Liver (tissue), 9 donors: ENCODE measurements around the gene RANBP17. TPM values are rescaled to one million over a fixed set of nuclear protein-coding genes. Genes with fewer than 3 reads are reported as not detected.
"Not testable (repeated sequence)": the region's sequence is repeated elsewhere in the genome, so short reads cannot be mapped to it uniquely, and the experiment has no call there.

Source experiments
- DNase-seq: peaks from one replicate; pipeline ENCODE4 v3.0.0-alpha.2; 2017; ENCODE audit warnings: low spot score
- H3K27ac ChIP-seq, 2 donors: one replicate each; pipeline ENCODE4 v1.7.0; 2013; ENCODE audit warnings: inconsistent platforms in 2 of 2, low read length in 2 of 2, control low read depth in 1 of 2, low read depth in 1 of 2, mild to moderate bottlenecking in 1 of 2
- H3K27me3 ChIP-seq, 4 donors: one replicate each; pipeline versions ENCODE4 v1.6.1 to v1.7.0; 2013; ENCODE audit warnings: low read length in 3 of 4, inconsistent platforms in 1 of 4, mild to moderate bottlenecking in 1 of 4, moderate library complexity in 1 of 4; ENCODE audit not compliant: control insufficient read depth in 4 of 4, insufficient read depth in 4 of 4
- H3K36me3 ChIP-seq, 4 donors: one replicate each; pipeline versions ENCODE4 v1.6.1 to v1.7.0; 2013; ENCODE audit warnings: low read length in 3 of 4, mild to moderate bottlenecking in 3 of 4, low read depth in 1 of 4, moderate library complexity in 1 of 4; ENCODE audit not compliant: control insufficient read depth in 4 of 4, insufficient read depth in 3 of 4
- H3K4me1 ChIP-seq, 4 donors: one replicate each; pipeline versions ENCODE4 v1.6.1 to v1.7.0; 2013; ENCODE audit warnings: low read length in 3 of 4, mild to moderate bottlenecking in 3 of 4, moderate library complexity in 1 of 4; ENCODE audit not compliant: control insufficient read depth in 4 of 4, insufficient read depth in 4 of 4
- H3K4me3 ChIP-seq, 3 donors: one replicate each; pipeline versions ENCODE4 v1.6.1 to v1.7.0; 2013; ENCODE audit warnings: low read length in 3 of 3, control low read depth in 1 of 3, low read depth in 1 of 3, mild to moderate bottlenecking in 1 of 3
- H3K9ac ChIP-seq, 2 donors: one replicate each; pipeline ENCODE4 v1.7.0; 2013; ENCODE audit warnings: low read length in 2 of 2, mild to moderate bottlenecking in 2 of 2, moderate library complexity in 2 of 2, control low read depth in 1 of 2, low read depth in 1 of 2
- H3K9me3 ChIP-seq, 4 donors: one replicate each; pipeline versions ENCODE4 v1.6.1 to v1.7.0; 2013; ENCODE audit warnings: low read length in 3 of 4; ENCODE audit not compliant: control insufficient read depth in 4 of 4
- FOXA1 ChIP-seq: IDR thresholded peaks from 2 replicates; pipeline ENCODE4 v1.6.1; 2016; ENCODE audit warnings: antibody characterized with exemption
- FOXA2 ChIP-seq: IDR thresholded peaks from 2 replicates; pipeline ENCODE4 v1.6.1; 2016; ENCODE audit warnings: antibody characterized with exemption
- GABPA ChIP-seq, 2 donors: IDR thresholded peaks in 1 of 2; conservative IDR thresholded peaks in 1 of 2; 2 replicates each; pipeline ENCODE4 v1.6.1; 2016; ENCODE audit warnings: antibody characterized with exemption in 2 of 2, mild to moderate bottlenecking in 1 of 2, moderate library complexity in 1 of 2
- HNF4A ChIP-seq, 2 donors: conservative IDR thresholded peaks; 2 replicates each; pipeline ENCODE4 v1.6.1; 2016; ENCODE audit warnings: antibody characterized with exemption in 2 of 2, mild to moderate bottlenecking in 2 of 2
- HNF4G ChIP-seq: IDR thresholded peaks from 2 replicates; pipeline ENCODE4 v1.6.1; 2016; ENCODE audit warnings: antibody characterized with exemption
- JUND ChIP-seq, 2 donors: IDR thresholded peaks; 2 replicates each; pipeline ENCODE4 v1.6.1; 2016; ENCODE audit warnings: antibody characterized with exemption in 2 of 2
- WGBS: extraction: QIAGEN DNeasy Blood & Tissue Kit; methylation state at CpG from one replicate; pipeline ENCODE4 v1.1.7; 2013; 5-methylcytosine and 5-hydroxymethylcytosine counted together
- polyA plus RNA-seq, 2 donors: library from polyadenylated mRNA; stranded (reverse) in 1 of 2; unstranded in 1 of 2; fragments of 200-250 nt in 1 of 2; fragments of >200 nt in 1 of 2; fragmentation: Nextera tagmentation in 1 of 2; extraction: Ambion mirVana in 1 of 2; gene quantifications; one replicate each; pipeline versions ENCODE4 v1.2.1 to v1.2.3, GENCODE V29; 2013 to 2015
- total RNA-seq, 2 donors: library from RNA; depleted of rRNA; stranded (reverse); fragments of >200 nt; gene quantifications; one replicate each; pipeline ENCODE4 v1.2.3, GENCODE V29; 2014
- TF ChIP-seq, protein P1 (sequence below): fragments of 150-350 bp; IDR thresholded peaks from 2 replicates; pipeline ENCODE4 v1.5.1; 2017; ENCODE audit warnings: improper control_type of control experiment, low read depth, low read length; ENCODE audit not compliant: missing input control
- TF ChIP-seq, protein P2 (sequence below): IDR thresholded peaks from 2 replicates; pipeline ENCODE4 v1.6.1; 2016; ENCODE audit warnings: antibody characterized with exemption
- TF ChIP-seq, protein P3 (sequence below): IDR thresholded peaks from 2 replicates; pipeline ENCODE4 v1.6.1; 2016; ENCODE audit warnings: antibody characterized with exemption
- donor health status: healthy.
- donor health status: healthy.
- donor health status: healthy.
- donor health status: healthy.
- donor health status: healthy.

Gene RANBP17
- total and polyA plus RNA-seq, 4 donors, result 0.83 to 10.8 (median 7.9) TPM

DNA sequence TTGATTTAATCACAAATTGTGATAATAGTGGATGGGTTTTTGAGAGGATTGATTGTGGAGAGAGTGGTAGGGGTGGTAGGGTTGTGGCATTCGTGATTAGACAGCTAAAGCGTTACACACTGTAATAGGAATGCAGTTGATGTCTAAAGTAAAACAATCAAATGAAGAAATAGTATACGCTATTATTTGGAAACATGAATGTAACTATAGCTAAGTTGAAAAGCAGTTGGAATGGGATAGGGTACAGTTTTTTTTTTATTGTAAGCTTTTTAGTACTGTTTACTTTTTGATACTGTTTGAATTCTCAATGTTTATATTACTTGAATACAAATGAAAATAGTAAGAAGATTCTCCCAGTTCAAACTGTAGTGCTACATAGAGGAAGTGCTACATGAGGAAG is 51.8 kb downstream of the RANBP17 start (continued):
- TF ChIP-seq GABPA (IDR thresholded peaks at IDR 0.05 in 1 of 2, conservative IDR thresholded peaks at IDR 0.05 in 1 of 2) (no peak), FOXA1 (no peak), FOXA2 (no peak)

DNA sequence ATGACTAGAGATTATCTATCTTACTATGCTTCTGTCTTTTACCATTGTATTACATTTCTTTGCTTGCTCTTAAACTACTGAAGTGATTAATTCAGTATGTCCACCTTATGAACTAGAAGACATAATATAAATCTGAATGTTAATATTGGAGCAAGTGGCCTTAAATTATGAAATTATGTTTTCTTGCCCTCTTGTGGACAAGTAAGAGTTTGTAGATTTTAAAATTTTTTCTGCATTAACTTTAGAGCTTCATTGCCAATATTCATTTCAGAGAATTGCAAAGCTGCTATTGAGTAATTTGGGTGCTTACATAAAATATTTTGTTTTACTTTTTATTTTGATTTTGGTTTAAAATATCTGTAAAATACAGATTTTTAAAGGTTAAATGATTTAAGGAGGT is 55.3 kb downstream of the RANBP17 start:
- no peak overlapping the region for H3K4me3 ChIP-seq
- no peaks in the 10 kb centered on the region for H3K9me3 ChIP-seq
- no peaks in the 10 kb centered on the region for H3K4me1 ChIP-seq
- H3K9ac ChIP-seq, result no peak overlapping the region
- H3K36me3 ChIP-seq, result no peaks in the 10 kb centered on the region
- no peak overlapping the region for H3K27ac ChIP-seq
- TF ChIP-seq, protein P1, sequence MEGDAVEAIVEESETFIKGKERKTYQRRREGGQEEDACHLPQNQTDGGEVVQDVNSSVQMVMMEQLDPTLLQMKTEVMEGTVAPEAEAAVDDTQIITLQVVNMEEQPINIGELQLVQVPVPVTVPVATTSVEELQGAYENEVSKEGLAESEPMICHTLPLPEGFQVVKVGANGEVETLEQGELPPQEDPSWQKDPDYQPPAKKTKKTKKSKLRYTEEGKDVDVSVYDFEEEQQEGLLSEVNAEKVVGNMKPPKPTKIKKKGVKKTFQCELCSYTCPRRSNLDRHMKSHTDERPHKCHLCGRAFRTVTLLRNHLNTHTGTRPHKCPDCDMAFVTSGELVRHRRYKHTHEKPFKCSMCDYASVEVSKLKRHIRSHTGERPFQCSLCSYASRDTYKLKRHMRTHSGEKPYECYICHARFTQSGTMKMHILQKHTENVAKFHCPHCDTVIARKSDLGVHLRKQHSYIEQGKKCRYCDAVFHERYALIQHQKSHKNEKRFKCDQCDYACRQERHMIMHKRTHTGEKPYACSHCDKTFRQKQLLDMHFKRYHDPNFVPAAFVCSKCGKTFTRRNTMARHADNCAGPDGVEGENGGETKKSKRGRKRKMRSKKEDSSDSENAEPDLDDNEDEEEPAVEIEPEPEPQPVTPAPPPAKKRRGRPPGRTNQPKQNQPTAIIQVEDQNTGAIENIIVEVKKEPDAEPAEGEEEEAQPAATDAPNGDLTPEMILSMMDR, result no peak
- TF ChIP-seq, protein P2, sequence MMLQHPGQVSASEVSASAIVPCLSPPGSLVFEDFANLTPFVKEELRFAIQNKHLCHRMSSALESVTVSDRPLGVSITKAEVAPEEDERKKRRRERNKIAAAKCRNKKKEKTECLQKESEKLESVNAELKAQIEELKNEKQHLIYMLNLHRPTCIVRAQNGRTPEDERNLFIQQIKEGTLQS, result no peak
- TF ChIP-seq HNF4G (no peak), HNF4A (conservative IDR thresholded peaks at IDR 0.05) (no peak), GABPA (IDR thresholded peaks at IDR 0.05 in 1 of 2, conservative IDR thresholded peaks at IDR 0.05 in 1 of 2) (no peak)
- H3K27me3 ChIP-seq, result no peaks in the 10 kb centered on the region
- DNase-seq, result no peak

DNA sequence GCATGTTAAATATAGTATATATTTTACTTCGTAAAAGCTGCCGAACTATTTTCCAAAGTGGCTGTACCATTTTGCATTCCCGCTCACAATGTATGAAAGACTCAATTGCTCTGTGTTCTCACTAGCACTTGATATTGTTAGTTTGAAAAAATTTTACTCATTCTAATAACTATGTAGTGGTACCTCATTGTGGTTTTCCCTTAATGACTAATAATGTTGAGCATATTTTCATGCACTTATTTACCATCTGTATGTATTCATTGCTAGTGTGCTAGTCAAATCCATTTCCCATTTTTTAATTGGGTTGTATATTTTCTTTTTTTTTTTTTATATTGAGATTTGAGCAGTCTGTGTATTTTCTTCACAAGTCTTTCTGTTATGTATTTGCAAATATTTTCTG is 58.4 kb downstream of the RANBP17 start:
- Histone ChIP-seq H3K9ac (no peak overlapping the region), H3K4me1 (no peaks in the 10 kb centered on the region), H3K9me3 (no peaks in the 10 kb centered on the region), H3K27ac (no peak overlapping the region), H3K4me3 (no peak overlapping the region), H3K36me3 (no peaks in the 10 kb centered on the region), H3K27me3 (no peaks in the 10 kb centered on the region)
- no peak for DNase-seq
- WGBS, result 97% methylated on average over 3 of the region's 3 CpGs
- TF ChIP-seq GABPA (IDR thresholded peaks at IDR 0.05 in 1 of 2, conservative IDR thresholded peaks at IDR 0.05 in 1 of 2) (no peak), FOXA1 (no peak), JUND (IDR thresholded peaks at IDR 0.05) (no peak), FOXA2 (no peak)
- TF ChIP-seq, protein P3, sequence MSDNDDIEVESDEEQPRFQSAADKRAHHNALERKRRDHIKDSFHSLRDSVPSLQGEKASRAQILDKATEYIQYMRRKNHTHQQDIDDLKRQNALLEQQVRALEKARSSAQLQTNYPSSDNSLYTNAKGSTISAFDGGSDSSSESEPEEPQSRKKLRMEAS, result no peak

DNA sequence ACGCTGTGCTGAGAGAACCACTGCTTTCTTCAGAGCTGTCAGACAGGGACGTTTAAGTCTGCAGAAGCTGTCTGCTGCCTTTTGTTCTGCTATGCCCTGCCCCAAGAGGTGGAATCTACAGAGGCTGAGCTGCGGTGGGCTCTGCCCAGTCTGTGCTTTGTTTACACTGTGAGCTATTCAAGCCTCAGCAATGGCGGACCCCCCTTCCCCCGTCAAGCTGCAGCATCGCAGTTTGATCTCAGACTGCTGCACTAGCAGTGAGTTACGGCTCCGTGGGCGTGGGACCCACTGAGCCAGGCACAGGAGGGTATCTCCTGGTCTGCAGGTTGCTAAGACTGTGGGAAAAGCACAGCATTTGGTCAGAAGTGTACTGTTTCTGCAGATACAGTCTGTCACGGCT is 60.5 kb downstream of the RANBP17 start:
- H3K27me3 ChIP-seq, DNase-seq, H3K4me1 ChIP-seq, H3K9me3 ChIP-seq, H3K36me3 ChIP-seq, H3K27ac ChIP-seq, H3K4me3 ChIP-seq, H3K9ac ChIP-seq: not testable (repeated sequence)
- 69% methylated on average over 10 of the region's 10 CpGs for WGBS
